Measurements from ENCODE around the gene LRP1.

- TF ChIP-seq TOX (CRISPR knock-in tag; IDR thresholded peaks at IDR 0.05; ENCODE audit: borderline replicate concordance): no peak
- TF ChIP-seq TCF4 (CRISPR knock-in tag; IDR thresholded peaks at IDR 0.05; ENCODE audit: borderline replicate concordance): no peak
- TF ChIP-seq RARB (CRISPR knock-in tag; IDR thresholded peaks at IDR 0.05): no peak
- no peak for TF ChIP-seq CSRNP3 (CRISPR knock-in tag; IDR thresholded peaks at IDR 0.05)
- TF ChIP-seq PPARA (CRISPR knock-in tag; IDR thresholded peaks at IDR 0.05; ENCODE audit: borderline replicate concordance): no peak
- no peak for TF ChIP-seq ZFP3 (CRISPR knock-in tag; IDR thresholded peaks at IDR 0.05)
- no peak for TF ChIP-seq ARNTL (CRISPR knock-in tag; IDR thresholded peaks at IDR 0.05; ENCODE audit: borderline replicate concordance, low read depth)
- TF ChIP-seq ZNF565 (CRISPR knock-in tag; conservative IDR thresholded peaks at IDR 0.05; ENCODE audit: low read depth): no peak
- no peak for TF ChIP-seq ZC3H10 (CRISPR knock-in tag; IDR thresholded peaks at IDR 0.05)
- no peak for TF ChIP-seq ZNF70 (CRISPR knock-in tag; IDR thresholded peaks at IDR 0.05)
- TF ChIP-seq ZNF8 (CRISPR knock-in tag; IDR thresholded peaks at IDR 0.05): no peak
- TF ChIP-seq BACH2 (CRISPR knock-in tag; IDR thresholded peaks at IDR 0.05; ENCODE audit: borderline replicate concordance): no peak
- no peak for TF ChIP-seq ZFP30 (CRISPR knock-in tag; IDR thresholded peaks at IDR 0.05)
- TF ChIP-seq POU6F1 (CRISPR knock-in tag; IDR thresholded peaks at IDR 0.05; ENCODE audit: borderline replicate concordance, low read depth): no peak
These were observed 24.4 kb downstream of the LRP1 start for GRCh38 chr12:57152639-57153038.
